Breast epithelium (tissue), 4 donors: ENCODE results near the gene MBOAT7. TPM values are rescaled to one million over a fixed set of nuclear protein-coding genes. Genes with fewer than 3 reads are reported as not detected.
A peak's percentile ranks its signal among the peaks of the same experiment; 100 is the strongest.

Experiments used
- DNase-seq, 2 donors: peaks; one replicate each; pipeline ENCODE4 v3.0.0-alpha.2; 2019; ENCODE audit warnings: low spot score in 2 of 2
- H3K27ac ChIP-seq, 2 donors: fragments of 200-600 bp; sonication (generic) in 1 of 2; one replicate each; pipeline ENCODE4 v1.5.1; 2016 to 2019; ENCODE audit warnings: mild to moderate bottlenecking in 1 of 2
- H3K27me3 ChIP-seq, 2 donors: fragments of 200-600 bp; sonication (generic) in 1 of 2; one replicate each; pipeline versions ENCODE4 v1.5.1 to v1.6.0; 2017 to 2019; ENCODE audit warnings: control low read depth in 1 of 2, mild to moderate bottlenecking in 1 of 2
- H3K36me3 ChIP-seq: fragments of 200-600 bp; one replicate; pipeline ENCODE4 v1.5.1; 2019
- H3K4me1 ChIP-seq, 2 donors: fragments of 200-600 bp; sonication (generic); one replicate each; pipeline ENCODE4 v1.5.1; 2016 to 2019; ENCODE audit warnings: control low read depth in 1 of 2
- H3K4me3 ChIP-seq, 3 donors: fragments of 200-600 bp; sonication (generic); 1 replicate in 2 of 3; 2 replicates in 1 of 3; pipeline ENCODE4 v1.5.1; 2016 to 2019; ENCODE audit warnings: mild to moderate bottlenecking in 3 of 3, moderate library complexity in 2 of 3
- H3K9me3 ChIP-seq, 2 donors: fragments of 200-600 bp; sonication (generic) in 1 of 2; one replicate each; pipeline ENCODE4 v1.5.1; 2016 to 2019; ENCODE audit warnings: control low read depth in 1 of 2
- CTCF ChIP-seq, 3 donors: fragments of 450-650 bp; IDR thresholded peaks; one replicate each; pipeline ENCODE4 v1.5.1; 2016 to 2017; ENCODE audit warnings: antibody characterized with exemption in 3 of 3, mild to moderate bottlenecking in 3 of 3, moderate library complexity in 3 of 3
- POLR2A ChIP-seq: fragments of 450-650 bp; IDR thresholded peaks from one replicate; pipeline ENCODE4 v1.6.1; 2016; ENCODE audit warnings: antibody characterized with exemption, mild to moderate bottlenecking, moderate library complexity
- POLR2AphosphoS5 ChIP-seq, 3 donors: sonication (generic); formaldehyde crosslinking; IDR thresholded peaks; one replicate each; pipeline ENCODE4 v1.6.1; 2017; ENCODE audit warnings: antibody characterized with exemption in 3 of 3
- intact Hi-C: fragments of 100-400 bp; cut with DNase I; formaldehyde crosslinking; loops from one replicate; pipeline ENCODE4 v1.15.1; 2023; ENCODE audit warnings: low total_unique reads
- total RNA-seq, 3 donors: library from RNA; depleted of rRNA; stranded (reverse); fragments of >200 nt; gene quantifications; one replicate each; pipeline ENCODE4 v1.1.0, GENCODE V29; 2016

The MBOAT7 gene
- total RNA-seq, 3 donors from 2014 or later: 16.5 to 37.3 (median 24.6) TPM

- Histone ChIP-seq H3K27ac (peak overlapping the region; percentile 36 to 96), H3K4me1 (peaks cover 13 to 18% of the 10 kb centered on the region in 2 donors), H3K9me3 (no peaks in the 10 kb centered on the region), H3K4me3 (peak overlapping the region in 1 of 3 donors; percentile 45), H3K27me3 (no peaks in the 10 kb centered on the region), H3K36me3 (peaks cover 4% of the 10 kb centered on the region)
- no peak for DNase-seq
- intact Hi-C loops: no loop called here
- TF ChIP-seq CTCF (IDR thresholded peaks at IDR 0.05) (no peak), POLR2A (no peak), POLR2AphosphoS5 (IDR thresholded peaks at IDR 0.05) (no peak)
These were observed 16.9 kb upstream of the MBOAT7 start for GRCh38 chr19:54206030-54206830.

GRCh38 chr19:54204767-54205468, 15.5 kb upstream of the MBOAT7 start:
- Histone ChIP-seq H3K27ac (no peak overlapping the region), H3K9me3 (no peaks in the 10 kb centered on the region), H3K27me3 (no peaks in the 10 kb centered on the region), H3K4me3 (peak overlapping the region in 1 of 3 donors; percentile 93), H3K36me3 (peaks cover 4% of the 10 kb centered on the region), H3K4me1 (peaks cover 13 to 18% of the 10 kb centered on the region in 2 donors)
- intact Hi-C loops: no loop called here
- no peak for DNase-seq
- TF ChIP-seq POLR2A (no peak), POLR2AphosphoS5 (IDR thresholded peaks at IDR 0.05) (no peak)

GRCh38 chr19:54203151-54203611, 13.8 kb upstream of the MBOAT7 start:
- Histone ChIP-seq H3K36me3 (peaks cover 4% of the 10 kb centered on the region), H3K4me1 (peaks cover 5 to 13% of the 10 kb centered on the region in 2 donors), H3K27ac (no peak overlapping the region), H3K27me3 (no peaks in the 10 kb centered on the region), H3K9me3 (no peaks in the 10 kb centered on the region), H3K4me3 (peak overlapping the region in 1 of 3 donors; percentile 93)
- TF ChIP-seq CTCF (IDR thresholded peaks at IDR 0.05) (no peak), POLR2AphosphoS5 (IDR thresholded peaks at IDR 0.05) (no peak)
- no peak for DNase-seq
- intact Hi-C loops: no loop called here

- H3K4me3 ChIP-seq: peak overlapping the region; percentile 60 to 93 (median 68)
- H3K9me3 ChIP-seq: no peaks in the 10 kb centered on the region
- TF ChIP-seq CTCF (IDR thresholded peaks at IDR 0.05): no peak
- no peak for TF ChIP-seq POLR2AphosphoS5 (IDR thresholded peaks at IDR 0.05)
- TF ChIP-seq POLR2A: no peak
- no peaks in the 10 kb centered on the region for H3K27me3 ChIP-seq
- intact Hi-C loops: no loop called here
- DNase-seq: no peak
- H3K27ac ChIP-seq: peak overlapping the region; percentile 1 to 97
- H3K4me1 ChIP-seq: peaks cover 5 to 13% of the 10 kb centered on the region in 2 donors
- H3K36me3 ChIP-seq: peaks cover 4% of the 10 kb centered on the region
These were observed 12.6 kb upstream of the MBOAT7 start for GRCh38 chr19:54201980-54202379.

GRCh38 chr19:54201172-54201701, 11.9 kb upstream of the MBOAT7 start:
- TF ChIP-seq CTCF (IDR thresholded peaks at IDR 0.05): no peak
- TF ChIP-seq POLR2A: no peak
- no peak for TF ChIP-seq POLR2AphosphoS5 (IDR thresholded peaks at IDR 0.05)
- Histone ChIP-seq H3K9me3 (no peaks in the 10 kb centered on the region), H3K27me3 (no peaks in the 10 kb centered on the region), H3K27ac (peak overlapping the region; percentile 97), H3K4me3 (peak overlapping the region; percentile 60 to 93 (median 68)), H3K4me1 (peaks cover 5 to 13% of the 10 kb centered on the region in 2 donors), H3K36me3 (no peaks in the 10 kb centered on the region)
- DNase-seq: no peak
- intact Hi-C loops: no loop called here
